GM18867 (cell line): Measurements from ENCODE around the gene AUNIP.

Experiments
- ATAC-seq: cut with Tn5 transposase; IDR thresholded peaks from one replicate; pipeline ENCODE4 v1.9.1; 2021; ENCODE audit warnings: mild to moderate bottlenecking, moderate library complexity; ENCODE audit not compliant: unreplicated experiment

The AUNIP gene

DNA sequence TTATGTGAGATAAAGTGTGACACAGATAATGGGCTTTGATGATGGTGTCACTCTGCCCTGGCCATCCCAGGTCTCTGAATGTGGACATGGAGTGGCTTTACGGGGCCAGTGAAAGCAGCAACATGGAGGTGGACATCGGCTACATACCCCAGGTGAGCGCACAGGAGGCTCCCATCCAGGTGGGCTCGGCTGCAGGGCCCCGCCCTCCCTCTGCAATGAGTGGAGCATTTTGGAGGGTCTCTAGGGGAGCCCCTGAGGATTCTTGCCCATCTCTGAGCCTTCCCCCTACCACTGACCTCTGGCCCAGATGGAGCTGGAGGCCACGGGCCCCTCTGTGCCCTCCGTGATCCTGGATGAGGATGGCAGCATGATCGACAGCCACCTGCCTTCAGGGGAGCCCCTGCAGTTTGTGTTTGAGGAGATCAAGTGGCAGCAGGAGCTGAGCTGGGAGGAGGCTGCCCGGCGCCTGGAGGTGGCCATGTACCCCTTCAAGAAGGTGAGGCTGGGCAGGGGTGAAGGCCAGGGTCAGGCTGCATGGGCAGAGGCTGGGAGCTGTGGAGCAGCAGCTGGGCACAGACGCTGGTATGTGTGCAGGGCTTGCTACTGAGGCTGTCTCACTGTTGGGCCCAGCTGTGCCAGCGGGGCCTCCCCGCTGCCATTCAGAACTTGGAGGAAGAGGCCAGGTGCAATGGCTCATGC is 47.7 kb downstream of the AUNIP start:
- no peak for ATAC-seq

DNA sequence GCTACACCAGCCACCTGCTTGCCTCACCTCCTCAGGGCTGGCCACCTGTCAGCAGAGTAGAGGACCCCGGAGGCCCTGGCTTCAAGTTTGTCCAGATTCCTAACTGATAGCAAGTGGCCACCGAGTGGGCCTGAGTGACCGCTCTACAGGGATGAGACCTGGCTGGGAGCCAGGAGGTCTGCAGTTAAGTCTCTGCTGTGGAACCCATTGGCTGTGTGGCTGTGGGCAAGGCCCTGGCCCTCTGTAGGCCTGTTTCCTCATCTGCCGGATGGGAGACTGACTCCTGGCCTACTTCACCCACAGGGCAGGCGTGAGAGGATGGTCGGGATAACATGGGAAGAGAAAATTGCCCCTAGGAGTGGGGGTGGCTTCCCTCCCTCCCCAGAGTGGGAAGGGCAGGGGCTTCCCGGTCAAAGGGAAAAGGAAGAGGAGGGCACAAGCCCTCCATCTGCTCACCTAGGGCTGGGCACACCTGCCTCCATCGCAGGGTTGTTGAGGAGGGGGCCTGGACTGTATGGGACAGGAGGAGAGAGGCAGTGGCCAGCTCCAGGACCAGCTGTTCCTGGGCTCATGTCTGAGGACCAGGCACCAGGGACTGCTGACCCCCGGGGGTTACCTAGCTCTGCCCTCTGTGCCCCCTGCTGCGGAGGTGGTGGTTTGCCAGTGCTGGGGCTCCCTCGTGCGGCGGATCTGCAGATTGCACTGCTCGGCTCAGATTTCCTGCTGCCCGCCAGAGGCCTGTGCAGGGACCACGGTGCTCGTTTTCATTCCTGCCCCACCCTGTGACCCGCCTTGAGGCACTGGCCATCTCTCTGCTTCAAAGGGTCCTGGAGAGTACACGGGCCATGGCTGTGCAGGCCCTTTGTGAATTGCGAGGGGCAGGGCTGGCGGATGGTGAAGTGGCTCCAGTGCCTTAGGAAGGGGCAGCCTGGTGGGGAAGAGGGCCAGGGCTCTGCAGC is 48.6 kb downstream of the AUNIP start:
- ATAC-seq: no peak

DNA sequence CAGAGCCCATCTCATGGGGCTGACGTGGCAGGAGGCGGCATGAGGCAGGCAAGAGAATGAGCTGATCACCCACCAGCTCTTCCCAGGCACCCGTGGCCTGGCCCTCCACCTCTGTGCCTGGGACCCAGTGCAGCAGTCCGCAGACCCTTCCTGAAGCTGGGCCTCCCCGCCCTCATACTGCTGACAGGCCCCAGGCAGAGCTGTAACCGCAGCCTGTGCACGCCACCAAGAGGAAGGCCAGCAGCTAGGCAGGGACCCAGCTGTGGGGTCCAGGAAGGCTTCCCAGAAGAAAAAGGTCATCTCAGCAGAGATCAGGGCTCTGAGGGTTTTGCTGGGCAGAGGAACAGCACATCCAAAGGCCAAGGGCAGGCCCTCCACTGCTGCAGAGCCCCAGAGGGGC is 49.3 kb downstream of the AUNIP start:
- no peak for ATAC-seq

DNA sequence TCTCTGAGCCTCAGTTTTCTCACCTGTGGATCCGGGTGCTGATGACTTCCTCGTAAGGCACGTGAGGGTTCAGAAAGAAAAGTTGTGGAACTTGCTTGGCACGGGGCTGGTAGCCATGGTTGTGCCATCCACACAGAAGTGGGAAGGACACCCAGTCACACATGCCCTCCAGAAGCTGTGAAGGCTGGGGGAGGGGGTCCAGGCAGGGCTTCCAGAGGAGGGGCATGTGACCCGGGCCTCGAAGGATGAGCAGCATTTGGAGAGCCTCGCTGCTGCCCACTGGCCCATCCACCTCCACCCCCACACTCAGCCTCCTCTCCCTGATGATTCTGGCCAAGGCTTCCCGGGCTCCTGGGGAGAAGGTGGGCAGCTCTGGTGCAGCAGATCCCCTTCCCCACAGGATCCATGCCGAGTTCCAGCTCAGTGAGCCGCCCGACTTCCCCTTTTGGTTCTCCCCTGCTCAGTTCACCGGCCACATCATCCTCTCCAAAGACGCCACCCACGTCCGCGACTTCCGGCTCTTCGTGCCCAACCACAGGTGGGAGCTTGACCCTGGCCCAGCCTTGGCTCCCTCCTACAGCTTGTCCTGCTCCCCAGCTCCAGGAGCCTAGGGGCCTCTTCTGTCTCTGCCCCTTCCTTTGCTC is 49.9 kb downstream of the AUNIP start:
- no peak for ATAC-seq

DNA sequence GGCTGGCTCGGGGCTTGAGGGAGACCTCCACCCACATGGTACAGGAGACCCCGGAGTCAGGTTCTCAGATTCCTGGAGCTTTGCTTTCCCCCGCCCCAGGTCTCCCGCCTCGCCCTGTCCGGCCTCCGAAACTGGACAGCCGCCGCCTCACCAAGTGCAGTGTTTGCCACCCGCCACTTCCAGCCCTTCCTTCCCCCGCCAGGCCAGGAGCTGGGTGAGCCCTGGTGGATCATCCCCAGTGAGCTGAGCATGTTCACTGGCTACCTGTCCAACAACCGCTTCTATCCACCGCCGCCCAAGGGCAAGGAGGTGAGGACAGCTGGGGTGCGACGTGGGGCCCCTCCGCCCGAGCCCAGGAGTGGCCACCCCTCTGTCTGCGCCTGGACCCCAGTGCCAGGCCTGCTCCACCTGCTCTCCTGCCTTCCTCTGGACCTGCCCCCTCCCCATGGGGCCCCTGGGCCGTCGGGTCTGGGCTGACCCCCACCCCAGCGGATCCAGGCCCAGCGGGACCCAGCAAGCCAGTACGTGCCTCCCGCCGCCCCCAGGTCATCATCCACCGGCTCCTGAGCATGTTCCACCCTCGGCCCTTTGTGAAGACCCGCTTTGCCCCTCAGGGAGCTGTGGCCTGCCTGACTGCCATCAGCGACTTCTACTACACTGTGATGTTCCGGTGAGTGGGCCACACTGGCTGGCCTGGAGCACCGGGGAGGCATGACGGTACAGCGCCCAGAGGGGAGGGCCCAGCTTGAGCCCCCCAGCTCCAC is 50.6 kb downstream of the AUNIP start:
- no peak for ATAC-seq

DNA sequence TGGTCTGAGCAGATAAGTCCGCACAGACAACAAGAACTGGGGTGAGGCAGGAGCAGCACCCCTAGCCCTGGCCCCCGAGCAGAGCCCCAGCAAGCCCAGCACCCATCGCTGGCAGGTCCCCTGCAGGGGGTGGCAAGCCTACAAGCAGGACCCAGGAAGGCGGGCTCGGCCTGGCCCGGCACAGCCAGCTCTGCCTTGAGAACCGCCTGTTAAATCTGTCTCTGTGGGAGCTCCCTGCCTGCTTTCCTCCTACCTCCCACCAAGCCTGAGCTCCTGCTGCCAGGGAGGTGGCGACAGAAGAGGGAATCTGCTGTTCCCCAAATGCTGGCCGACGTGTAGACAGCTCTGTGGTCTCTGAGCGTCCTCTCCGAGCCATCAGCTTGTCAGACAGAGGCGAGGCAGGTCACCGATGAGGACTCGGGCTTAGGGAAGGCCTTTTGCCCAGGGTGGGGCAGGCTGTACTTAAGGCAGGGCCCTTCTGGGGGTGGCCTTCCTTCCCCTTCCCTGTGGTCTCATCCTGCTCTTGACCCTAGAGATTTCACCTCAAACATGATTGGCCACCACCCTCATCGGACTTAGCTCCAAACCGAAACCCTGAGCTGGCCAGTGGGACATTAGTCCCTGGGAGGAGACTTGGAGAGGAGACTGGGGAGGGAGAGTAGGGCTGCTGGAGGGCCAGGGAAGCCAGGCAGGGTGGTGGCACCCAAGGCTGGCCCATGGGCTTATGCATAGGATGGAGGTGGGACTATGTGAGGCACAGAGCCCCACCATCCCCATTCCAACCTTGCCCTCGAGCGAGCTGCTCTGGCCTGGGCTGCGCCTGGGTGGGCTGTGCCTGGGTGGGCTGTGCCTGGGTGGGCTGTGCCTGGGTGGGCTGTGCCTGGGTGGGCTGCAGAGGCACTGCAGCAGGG is 51.5 kb downstream of the AUNIP start:
- ATAC-seq: no peak

DNA sequence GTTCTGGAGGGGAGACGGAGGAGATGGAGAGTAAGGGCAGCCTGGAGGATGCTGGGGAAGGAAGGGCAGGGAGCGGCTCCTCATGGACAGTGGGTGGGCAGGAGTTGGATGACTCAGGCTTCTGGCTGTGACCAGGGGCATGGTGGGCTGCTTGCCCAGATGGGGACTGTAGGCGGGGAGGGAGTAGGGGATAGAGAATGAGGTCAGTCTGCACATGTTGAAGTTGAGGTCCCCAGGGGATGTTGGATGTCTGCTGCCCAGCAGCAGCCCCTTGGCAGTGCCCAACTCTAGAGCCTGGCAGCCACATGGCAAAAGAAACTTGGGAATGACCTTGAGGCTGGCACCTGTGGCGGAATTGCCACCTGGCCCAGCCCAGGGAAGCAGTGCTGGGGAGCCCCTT is 52.8 kb downstream of the AUNIP start:
- no peak for ATAC-seq

DNA sequence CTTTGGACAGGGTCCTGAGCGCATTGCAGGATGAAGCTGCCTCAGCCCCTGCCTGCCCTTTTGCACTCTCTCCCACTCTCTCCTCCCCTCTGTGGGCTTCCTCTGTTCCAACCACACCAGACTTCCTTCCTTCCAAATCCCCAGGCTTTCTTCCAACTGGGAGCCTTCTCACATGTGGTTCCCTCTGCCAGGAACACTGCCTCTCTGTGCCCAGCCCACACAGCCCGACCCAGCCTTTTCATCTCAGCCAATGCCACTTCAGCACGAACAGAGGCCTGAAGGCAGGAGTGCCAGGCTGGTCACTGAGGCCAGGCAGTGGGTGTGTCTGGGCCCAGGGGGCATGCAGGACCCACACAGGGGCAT is 53.4 kb downstream of the AUNIP start:
- ATAC-seq: no peak

DNA sequence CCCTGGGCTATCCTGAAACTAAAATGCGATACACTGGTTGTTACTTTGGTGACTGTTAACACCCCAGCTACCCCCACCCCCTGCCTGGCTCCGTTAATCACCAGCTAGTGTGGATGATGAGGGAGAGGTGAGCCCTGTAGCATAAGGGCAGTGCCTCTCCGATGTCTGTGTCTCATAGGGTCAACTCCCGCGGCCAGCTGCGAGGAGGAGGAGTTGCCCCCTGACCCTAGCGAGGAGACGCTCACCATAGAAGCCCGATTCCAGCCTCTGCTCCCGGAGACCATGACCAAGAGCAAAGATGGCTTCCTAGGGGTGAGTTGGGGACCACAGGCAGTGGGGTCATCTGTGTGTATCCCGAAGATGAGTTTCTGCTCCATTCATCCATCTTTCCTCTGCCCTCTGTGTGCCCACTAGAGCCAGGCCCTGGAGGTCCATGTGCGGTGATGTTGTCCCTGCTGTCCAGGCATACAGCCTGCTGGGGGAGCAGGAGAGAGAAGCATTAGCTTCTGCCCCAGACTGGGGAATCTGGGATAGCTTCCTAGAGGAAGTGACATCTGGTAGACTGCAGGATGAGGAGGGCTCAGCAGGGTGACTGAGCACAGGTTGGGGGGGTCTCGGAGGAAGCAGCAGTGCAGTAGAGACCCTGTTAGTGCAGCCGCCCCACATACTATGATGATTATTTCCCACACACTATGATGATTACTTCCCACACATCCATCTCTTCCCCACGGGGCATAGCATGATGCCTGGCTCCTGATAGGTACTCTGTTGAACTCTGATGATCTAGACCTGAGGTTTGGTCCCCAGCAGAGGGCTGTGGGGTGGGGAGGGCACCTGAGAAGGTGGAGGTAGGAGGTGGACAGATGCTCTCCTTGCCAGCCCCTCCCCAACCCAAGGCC is 54.0 kb downstream of the AUNIP start:
- no peak for ATAC-seq

DNA sequence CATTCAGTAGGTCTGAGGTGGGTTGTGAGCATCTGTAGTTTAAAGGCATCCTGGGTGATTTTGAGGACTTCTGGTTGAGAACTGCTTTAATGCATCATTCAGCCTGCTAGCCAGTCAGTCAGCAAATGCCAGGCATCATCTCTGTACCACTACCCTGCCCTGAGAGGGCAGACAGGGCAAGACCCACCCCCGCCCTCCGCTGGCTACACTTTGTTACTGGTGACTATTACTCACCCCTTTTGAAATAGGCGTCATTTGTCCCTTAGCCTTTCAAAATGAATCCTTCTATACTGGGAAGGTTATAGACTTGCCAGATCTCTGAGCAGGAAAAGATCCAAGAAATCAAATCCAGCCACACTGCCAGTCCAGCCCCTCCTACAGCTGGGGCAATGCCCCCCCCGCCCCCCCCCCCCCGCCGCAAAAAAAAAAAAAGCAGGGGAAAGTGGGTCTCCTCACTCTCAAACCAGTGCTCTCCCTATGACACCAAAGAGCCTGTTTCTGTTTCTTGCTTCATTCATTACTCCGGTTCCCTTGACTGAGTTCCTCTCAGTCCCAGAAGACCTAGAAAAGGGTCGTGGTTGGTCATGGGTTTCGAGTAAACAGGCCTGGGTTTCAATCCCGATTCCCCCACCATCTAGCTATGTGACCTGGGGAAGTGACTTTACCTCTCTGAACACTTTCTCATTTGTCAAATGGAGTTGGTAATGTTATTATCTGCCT is 54.9 kb downstream of the AUNIP start:
- no peak for ATAC-seq

DNA sequence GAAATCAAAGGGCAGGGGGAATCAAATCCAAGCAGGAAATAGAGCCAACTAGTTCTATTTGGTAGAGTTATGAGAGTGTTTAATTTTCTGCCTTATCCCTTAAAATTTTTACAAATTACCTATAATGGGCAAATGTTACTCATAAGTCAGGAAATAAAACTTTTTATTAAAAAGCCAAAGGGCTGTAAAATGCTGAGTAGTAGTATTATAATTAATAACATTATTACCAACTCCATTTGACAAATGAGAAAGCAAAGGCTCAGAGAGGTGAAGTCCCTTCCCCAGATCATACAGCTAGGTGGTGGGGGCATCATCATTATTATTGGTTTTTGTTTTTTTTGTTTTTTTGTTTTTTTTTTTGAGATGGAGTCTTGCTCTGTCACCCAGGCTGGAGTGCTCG is 55.9 kb downstream of the AUNIP start:
- no peak for ATAC-seq

DNA sequence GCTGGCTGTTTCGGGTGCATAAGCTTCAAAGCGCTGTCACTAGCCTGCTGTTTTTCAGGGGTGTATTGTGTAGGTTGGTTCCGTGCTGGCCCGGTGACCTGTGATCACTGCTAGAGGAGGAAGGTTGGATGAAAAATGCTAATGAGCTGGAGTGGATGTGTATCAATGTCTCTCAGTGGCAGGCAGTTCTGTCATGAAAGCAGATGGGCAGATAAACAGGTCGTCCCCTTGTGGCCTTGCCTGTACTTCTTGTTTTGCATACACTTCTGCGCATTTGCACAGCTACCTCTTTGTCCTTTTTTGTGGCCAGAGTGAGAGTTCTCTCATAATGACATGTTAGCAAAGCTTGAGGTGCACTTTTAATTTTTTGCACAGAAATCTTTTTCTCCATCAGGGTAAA is 56.3 kb downstream of the AUNIP start:
- ATAC-seq: no peak

DNA sequence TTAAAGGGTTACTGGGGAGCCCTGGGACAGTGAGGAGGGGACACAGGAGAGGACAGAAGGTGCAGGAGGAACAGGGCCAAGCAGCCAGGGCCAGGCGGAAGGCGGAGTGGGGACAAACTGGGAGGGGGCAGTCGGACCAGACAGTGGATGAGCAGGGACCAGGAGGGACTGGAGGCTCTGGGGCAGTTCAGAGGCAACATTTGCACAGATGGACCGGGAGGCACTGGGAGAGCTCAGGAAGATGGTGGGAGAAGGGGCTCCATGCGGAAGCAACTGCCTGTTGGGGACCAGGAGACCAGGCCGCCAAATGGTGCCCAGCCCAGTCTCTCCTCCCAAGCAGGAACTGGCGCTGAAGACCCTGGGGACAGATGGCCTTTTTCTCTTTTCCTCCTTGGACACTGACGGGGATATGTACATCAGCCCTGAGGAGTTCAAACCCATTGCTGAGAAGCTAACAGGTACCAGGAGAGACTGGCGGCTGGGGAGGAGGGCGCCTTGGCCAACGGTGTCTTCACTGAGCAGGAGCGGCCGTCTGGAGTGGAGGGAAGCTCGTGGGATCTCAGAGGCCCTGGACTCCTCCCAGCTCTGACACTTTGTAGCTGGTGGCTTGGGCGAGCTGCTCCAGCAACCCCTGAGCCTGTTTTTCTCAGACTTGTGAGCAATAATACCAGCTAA is 58.4 kb downstream of the AUNIP start:
- ATAC-seq: no peak

DNA sequence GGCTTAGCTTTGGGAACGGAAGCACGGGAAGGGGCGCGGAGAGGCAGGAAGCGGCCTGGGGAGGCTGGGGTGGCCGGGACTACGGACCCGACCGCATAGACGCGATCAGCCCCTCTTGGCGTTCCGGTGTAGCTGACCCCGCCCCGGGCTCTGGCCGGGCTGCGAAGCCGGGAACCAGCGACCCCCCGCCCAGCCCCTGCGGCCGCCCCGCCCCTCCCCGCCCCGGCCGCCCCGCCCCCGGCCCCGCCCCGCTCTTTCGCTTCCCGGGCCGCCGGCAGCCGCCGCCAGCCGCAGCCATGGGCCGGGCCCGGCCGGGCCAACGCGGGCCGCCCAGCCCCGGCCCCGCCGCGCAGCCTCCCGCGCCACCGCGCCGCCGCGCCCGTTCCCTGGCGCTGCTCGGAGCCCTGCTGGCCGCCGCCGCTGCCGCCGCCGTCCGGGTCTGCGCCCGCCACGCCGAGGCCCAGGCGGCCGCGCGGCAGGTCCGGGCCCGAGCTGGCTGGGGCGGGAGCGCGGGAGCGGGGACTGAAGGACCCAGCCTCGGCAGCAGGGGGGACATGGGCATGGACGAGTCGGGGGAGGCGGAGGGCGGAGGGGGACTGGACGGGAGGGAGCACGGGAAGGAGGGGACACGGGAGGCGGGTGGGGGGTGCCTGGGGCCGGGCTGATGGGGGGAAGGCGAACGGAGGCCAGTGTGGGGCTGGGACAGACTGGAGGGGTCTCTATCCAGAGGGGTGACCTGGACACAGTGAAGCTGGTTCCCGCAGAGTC is 59.1 kb downstream of the AUNIP start, which contains the start of gene SELENON:
Gene SELENON, plus strand, starts transcription at position 259 of the 768 bp plus-strand sequence. Its CDS starts 38 bp downstream, at position 297.
- no peak for ATAC-seq

DNA sequence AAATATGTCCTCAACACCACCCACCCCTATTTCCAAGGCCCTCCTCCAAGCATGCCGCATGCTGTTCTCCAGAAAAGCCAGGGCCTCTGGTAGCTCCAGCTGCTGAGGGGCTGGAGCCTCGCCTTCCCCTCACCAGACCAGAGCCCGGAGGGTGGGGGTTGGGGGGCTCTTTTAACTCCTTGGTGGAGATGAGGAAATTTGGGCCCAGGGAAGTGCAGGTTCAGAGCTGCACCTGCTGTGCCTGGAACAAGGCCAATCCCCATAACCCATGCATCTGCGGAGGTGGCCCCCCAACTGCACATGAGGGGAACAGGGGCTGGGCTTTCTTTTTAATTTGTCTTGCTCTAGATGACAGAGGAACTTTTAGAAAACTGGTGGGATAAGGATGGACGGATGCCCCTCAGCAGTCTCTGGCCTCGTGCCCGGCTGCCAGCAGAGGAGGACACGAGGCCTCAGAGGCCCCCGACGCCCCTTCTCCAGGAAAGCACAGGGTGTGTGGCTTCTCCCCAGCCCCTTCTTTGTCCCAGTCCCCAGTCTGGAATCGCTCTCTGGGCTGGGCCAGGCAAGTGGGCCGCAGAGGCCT is 59.8 kb downstream of the AUNIP start:
- ATAC-seq: no peak

DNA sequence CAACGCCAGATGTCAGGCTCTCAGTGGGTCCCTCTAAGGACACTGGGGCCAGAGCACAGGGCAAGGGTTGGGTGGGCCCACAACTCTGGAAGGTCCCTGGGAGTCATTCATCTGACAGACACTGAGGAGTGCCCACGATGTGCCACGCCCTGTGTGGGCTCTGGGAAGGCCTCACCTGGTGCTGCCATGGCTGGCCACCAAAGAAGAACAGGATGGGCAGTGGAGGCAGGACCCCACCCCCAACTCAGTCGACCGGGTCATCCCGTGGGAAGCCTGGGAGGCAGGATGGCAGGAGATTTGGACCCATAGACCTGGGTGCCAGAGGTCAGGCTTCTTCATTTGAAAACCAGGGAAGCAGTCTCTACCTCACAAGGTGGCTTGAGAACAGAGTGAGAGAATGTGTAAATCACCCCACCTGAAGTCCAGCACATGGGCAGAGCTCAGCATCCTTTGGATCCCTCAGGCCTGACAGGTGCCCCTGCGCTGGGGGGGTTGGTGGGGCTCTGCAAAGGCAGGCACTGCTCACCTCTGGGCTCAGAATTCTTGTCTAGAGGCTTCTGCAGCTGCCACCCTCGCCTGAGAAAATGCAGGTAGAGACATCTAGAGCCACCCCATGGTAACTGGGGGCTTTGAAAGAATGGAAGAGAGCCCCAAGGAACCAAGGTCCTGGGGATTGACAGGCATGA is 60.4 kb downstream of the AUNIP start:
- no peak for ATAC-seq
